Measurements from ENCODE around the gene GMPR2. TPM values are rescaled to one million over a fixed set of nuclear protein-coding genes. Genes with fewer than 3 reads are reported as not detected.

Gene GMPR2
- total and polyA plus RNA-seq, 8 donors: 23.6 to 48.1 (median 28.6) TPM

DNA sequence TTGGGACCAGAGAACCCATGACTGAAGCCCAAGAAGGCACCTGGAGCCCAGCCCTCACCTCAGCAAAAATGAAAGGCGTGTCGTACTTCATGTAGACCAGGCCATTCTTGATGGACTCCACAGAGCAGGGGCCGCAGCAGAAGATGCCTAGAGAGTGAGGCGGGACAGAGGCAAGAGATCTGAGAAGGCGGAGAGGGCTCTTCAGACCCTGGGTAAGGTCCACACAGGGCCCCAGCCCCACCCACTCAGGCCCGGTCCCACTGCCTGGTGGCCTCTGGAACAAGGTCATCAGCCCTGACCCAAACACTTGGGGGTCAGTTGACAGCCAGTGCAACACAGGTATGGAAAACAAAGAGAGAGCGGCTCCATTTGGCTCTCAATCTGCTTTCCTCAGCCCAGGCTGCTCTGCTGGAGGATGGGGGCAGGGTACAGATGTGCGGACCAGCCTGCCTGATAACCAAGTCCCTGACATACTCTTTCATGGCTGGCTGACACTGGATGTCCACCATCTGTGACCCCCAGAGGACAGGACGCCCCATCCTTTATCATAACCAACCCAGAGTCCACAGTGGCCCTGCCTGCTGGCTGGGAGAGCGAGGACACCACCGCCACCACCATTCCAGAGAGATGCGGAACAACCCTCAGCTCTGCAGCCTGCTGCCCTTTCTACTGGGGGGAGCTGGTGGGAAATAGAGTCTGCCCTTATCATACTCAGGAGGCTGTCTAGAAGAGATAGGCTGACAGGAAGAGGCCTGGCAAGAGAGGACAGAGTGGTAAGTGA lies 23.4 kb downstream of the GMPR2 start:
- 91% methylated on average over 12 of the region's 12 CpGs for WGBS, 2 donors
- intact Hi-C loops (cut with DNase I): no loop called here
- H3K27me3 ChIP-seq: no peaks in the 10 kb centered on the region
- no peaks in the 10 kb centered on the region for H3K36me3 ChIP-seq
- peak in 1 of 6 donors; percentile 18 for DNase-seq
- FAIRE-seq: no peak
- H3K27ac ChIP-seq: no peak overlapping the region
- no peak for ATAC-seq
- H3K4me3 ChIP-seq: no peak overlapping the region
- TF ChIP-seq, protein P1, sequence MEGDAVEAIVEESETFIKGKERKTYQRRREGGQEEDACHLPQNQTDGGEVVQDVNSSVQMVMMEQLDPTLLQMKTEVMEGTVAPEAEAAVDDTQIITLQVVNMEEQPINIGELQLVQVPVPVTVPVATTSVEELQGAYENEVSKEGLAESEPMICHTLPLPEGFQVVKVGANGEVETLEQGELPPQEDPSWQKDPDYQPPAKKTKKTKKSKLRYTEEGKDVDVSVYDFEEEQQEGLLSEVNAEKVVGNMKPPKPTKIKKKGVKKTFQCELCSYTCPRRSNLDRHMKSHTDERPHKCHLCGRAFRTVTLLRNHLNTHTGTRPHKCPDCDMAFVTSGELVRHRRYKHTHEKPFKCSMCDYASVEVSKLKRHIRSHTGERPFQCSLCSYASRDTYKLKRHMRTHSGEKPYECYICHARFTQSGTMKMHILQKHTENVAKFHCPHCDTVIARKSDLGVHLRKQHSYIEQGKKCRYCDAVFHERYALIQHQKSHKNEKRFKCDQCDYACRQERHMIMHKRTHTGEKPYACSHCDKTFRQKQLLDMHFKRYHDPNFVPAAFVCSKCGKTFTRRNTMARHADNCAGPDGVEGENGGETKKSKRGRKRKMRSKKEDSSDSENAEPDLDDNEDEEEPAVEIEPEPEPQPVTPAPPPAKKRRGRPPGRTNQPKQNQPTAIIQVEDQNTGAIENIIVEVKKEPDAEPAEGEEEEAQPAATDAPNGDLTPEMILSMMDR (IDR thresholded peaks at IDR 0.05): no peak
- no peaks in the 10 kb centered on the region for H3K9me3 ChIP-seq
- no peaks in the 10 kb centered on the region for H3K4me1 ChIP-seq

DNA sequence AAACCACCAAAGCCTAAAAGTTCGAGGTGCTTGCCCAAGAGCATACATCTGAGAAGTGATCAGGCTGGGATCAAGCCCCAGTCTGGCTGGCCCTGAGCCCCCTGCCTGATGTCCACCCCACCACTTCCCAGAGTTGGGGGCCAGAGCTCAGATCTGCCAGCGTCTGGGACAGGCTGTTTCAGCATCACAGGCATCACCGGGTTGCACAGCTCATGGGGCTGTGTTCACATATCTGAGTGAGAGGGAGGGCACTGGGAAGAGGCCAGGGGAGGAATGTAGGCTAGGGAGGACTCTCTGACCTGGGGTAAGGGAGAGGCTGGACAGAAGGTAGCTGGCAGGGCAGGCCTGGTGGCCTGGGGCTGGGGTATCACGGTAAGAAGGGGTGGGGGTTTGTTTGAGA lies 24.2 kb downstream of the GMPR2 start:
- FAIRE-seq (no peak), DNase-seq (peak in 1 of 6 donors; percentile 24), ATAC-seq (no peak)
- H3K27me3 ChIP-seq: no peaks in the 10 kb centered on the region
- 67 to 80% methylated on average over 4 of the region's 4 CpGs for WGBS, 2 donors
- TF ChIP-seq, protein P1 (IDR thresholded peaks at IDR 0.05): no peak
- no peaks in the 10 kb centered on the region for H3K4me1 ChIP-seq
- H3K27ac ChIP-seq: no peak overlapping the region
- no peaks in the 10 kb centered on the region for H3K36me3 ChIP-seq
- H3K9me3 ChIP-seq: no peaks in the 10 kb centered on the region
- no peak overlapping the region for H3K4me3 ChIP-seq
- intact Hi-C loops (cut with DNase I): no loop called here

DNA sequence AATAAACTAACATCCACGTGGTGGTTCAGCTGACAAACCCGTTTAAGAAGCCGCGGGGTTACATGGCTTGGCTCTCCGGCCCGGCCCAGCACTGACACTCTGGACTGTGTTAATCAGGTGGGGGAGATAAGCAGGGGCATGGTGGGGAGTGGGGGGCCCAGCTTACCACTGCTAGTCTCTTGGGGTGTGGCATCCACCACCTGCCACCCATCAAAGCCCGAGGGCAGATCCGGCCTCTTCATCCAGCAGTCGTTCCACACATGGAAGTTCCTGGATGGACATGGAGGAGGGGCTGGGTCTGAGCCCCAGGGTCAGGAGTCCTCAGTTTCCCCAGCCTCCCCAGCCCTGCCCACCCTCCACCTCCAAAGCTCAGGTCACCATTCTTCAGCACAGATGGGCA lies 25.4 kb downstream of the GMPR2 start:
- no peak overlapping the region for H3K27ac ChIP-seq
- no peaks in the 10 kb centered on the region for H3K4me1 ChIP-seq
- TF ChIP-seq, protein P1 (IDR thresholded peaks at IDR 0.05): no peak
- no peaks in the 10 kb centered on the region for H3K36me3 ChIP-seq
- FAIRE-seq: no peak
- ATAC-seq: no peak
- DNase-seq: peak in 1 of 6 donors; percentile 20
- H3K4me3 ChIP-seq: no peak overlapping the region
- WGBS, 2 donors: 84 to 90% methylated on average over 9 of the region's 9 CpGs
- no peaks in the 10 kb centered on the region for H3K27me3 ChIP-seq
- H3K9me3 ChIP-seq: no peaks in the 10 kb centered on the region
- intact Hi-C loops (cut with DNase I): no loop called here

DNA sequence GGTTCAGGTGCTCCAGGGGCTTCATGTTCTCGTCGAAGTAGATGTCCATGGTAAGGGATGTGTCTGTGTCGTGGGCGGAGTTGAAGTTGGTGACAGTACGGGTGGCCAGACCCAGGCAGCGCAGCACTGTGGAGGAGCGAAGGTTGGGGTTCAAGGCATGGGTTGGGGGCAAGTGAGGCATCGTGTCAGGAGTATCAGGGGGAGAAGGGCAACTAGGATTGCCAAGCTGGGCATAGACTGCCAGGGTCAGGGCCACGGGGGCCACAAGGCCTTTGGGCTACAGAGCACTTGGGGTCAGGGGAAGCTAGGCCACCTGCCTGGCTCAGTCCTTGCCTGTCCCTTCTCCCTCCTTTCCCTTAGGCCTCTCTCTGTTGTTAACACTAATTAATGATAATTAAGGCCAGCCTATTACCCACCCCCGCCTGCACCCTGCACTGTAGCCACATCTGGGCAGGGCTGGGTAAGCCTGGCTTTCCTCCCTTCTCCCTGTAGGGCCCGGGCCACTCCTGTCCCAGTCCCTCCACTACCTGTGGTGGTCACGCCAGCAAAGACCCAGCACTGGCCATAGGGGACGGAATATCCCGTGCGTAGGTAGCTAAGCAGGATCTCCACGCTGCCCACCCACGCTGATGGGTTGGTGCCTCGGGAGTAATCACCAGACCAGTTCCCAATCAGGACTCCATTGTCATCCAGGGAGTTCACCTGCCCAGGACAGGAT lies 26.0 kb downstream of the GMPR2 start:
- intact Hi-C loops (cut with DNase I): no loop called here
- ATAC-seq (peak in 1 of 4 donors; percentile 5), DNase-seq (peak in 2 of 6 donors; percentile 35 to 42), FAIRE-seq (no peak)
- Histone ChIP-seq H3K9me3 (no peaks in the 10 kb centered on the region), H3K27me3 (no peaks in the 10 kb centered on the region), H3K27ac (peak overlapping the region in 3 of 4 donors; percentile 61 to 78 (median 64)), H3K4me3 (no peak overlapping the region), H3K36me3 (no peaks in the 10 kb centered on the region), H3K4me1 (no peaks in the 10 kb centered on the region)
- TF ChIP-seq, protein P1 (IDR thresholded peaks at IDR 0.05): no peak
- WGBS, 2 donors: 82 to 90% methylated on average over 18 of the region's 18 CpGs

All from pancreas (tissue), 10 donors.